ENCODE data around the gene MERTK.

GRCh38 chr2:111985514-111985913, 87.1 kb downstream of the MERTK start:
- no peak for TF ChIP-seq CTCF (IDR thresholded peaks at IDR 0.05; ENCODE audit: poor library complexity)
- TF ChIP-seq EZH2phosphoT487 (IDR thresholded peaks at IDR 0.05; ENCODE audit: low read depth, severe bottlenecking, unreplicated experiment) = no peak
- TF ChIP-seq EZH2 (IDR thresholded peaks at IDR 0.05; ENCODE audit: borderline replicate concordance) = no peak

All from hepatocyte (in vitro differentiated cells).